Measurements from ENCODE around the gene ALDH1L1.
"Not testable (repeated sequence)": the region's sequence is repeated elsewhere in the genome, so short reads cannot be mapped to it uniquely, and the experiment has no call there.

Gene ALDH1L1

GRCh38 chr3:126104028-126104635, 76.3 kb downstream of the ALDH1L1 start:
- no peak for FAIRE-seq

GRCh38 chr3:126103121-126104027, 77.0 kb downstream of the ALDH1L1 start:
- FAIRE-seq = no peak

- FAIRE-seq = no peak
These were observed 77.8 kb downstream of the ALDH1L1 start for GRCh38 chr3:126102530-126102951.

- no peak for FAIRE-seq
These were observed 78.4 kb downstream of the ALDH1L1 start for GRCh38 chr3:126102011-126102410.

- FAIRE-seq = no peak
These were observed 78.8 kb downstream of the ALDH1L1 start for GRCh38 chr3:126101521-126101982.

GRCh38 chr3:126100634-126101301, 79.6 kb downstream of the ALDH1L1 start:
- no peak for FAIRE-seq

- no peak for FAIRE-seq
These were observed 80.1 kb downstream of the ALDH1L1 start for GRCh38 chr3:126100269-126100633.

- FAIRE-seq = no peak
These were observed 82.0 kb downstream of the ALDH1L1 start for GRCh38 chr3:126098391-126098858.

- no peak for FAIRE-seq
These were observed 82.6 kb downstream of the ALDH1L1 start for GRCh38 chr3:126097801-126098200.

GRCh38 chr3:126096274-126096673, 84.1 kb downstream of the ALDH1L1 start:
- not testable (repeated sequence) for FAIRE-seq

GRCh38 chr3:126092128-126092527, 88.3 kb downstream of the ALDH1L1 start:
- not testable (repeated sequence) for FAIRE-seq

GRCh38 chr3:126087552-126088175, 92.7 kb downstream of the ALDH1L1 start:
- no peak for FAIRE-seq

- FAIRE-seq = no peak
These were observed 94.5 kb downstream of the ALDH1L1 start for GRCh38 chr3:126085841-126086240.

- no peak for FAIRE-seq
These were observed 95.1 kb downstream of the ALDH1L1 start for GRCh38 chr3:126085276-126085675.

GRCh38 chr3:126084768-126085180, 95.6 kb downstream of the ALDH1L1 start:
- FAIRE-seq = no peak

GRCh38 chr3:126083913-126084767, 96.2 kb downstream of the ALDH1L1 start, which contains the start of gene SLC41A3:
TSS of gene SLC41A3 (minus strand) at chr3:126084124. CDS start at chr3:126068219, 15,905 bp downstream.
- FAIRE-seq = no peak

- no peak for FAIRE-seq
These were observed 96.9 kb downstream of the ALDH1L1 start for GRCh38 chr3:126083511-126083912.

GRCh38 chr3:126083138-126083445, 97.3 kb downstream of the ALDH1L1 start:
- FAIRE-seq = no peak

GRCh38 chr3:126082362-126083137, 97.8 kb downstream of the ALDH1L1 start:
- no peak for FAIRE-seq

- FAIRE-seq = no peak
These were observed 98.6 kb downstream of the ALDH1L1 start for GRCh38 chr3:126081618-126082361.
